ENCODE results near the gene ZBTB20.
"Not testable (repeated sequence)": the region's sequence is repeated elsewhere in the genome, so short reads cannot be mapped to it uniquely, and the experiment has no call there.

Gene ZBTB20

GRCh38 chr3:115146418-115147328 is at the start of gene ZBTB20:
Gene ZBTB20 (minus strand): TSS chr3:115147288.
- DNase-seq (ENCODE audit: low read depth) = peak; percentile 89
- TF ChIP-seq CTCF (conservative IDR thresholded peaks at IDR 0.05; ENCODE audit: low read depth, low read length) = no peak
- H3K4me3 ChIP-seq (ENCODE audit: low read depth, low read length) = peak within 1 kb of the TSS; percentile 89

- H3K4me3 ChIP-seq (ENCODE audit: low read depth, low read length) = no peak overlapping the region
- TF ChIP-seq CTCF (conservative IDR thresholded peaks at IDR 0.05; ENCODE audit: low read depth, low read length) = no peak
- DNase-seq (ENCODE audit: low read depth) = peak; percentile 76
These were observed 47.4 kb upstream of the ZBTB20 start for GRCh38 chr3:115194476-115194875.

GRCh38 chr3:115190747-115191146 is 43.7 kb upstream of the ZBTB20 start:
- DNase-seq (ENCODE audit: low read depth) = no peak
- H3K4me3 ChIP-seq (ENCODE audit: low read depth, low read length) = no peak overlapping the region
- no peak for TF ChIP-seq CTCF (conservative IDR thresholded peaks at IDR 0.05; ENCODE audit: low read depth, low read length)

- no peak for DNase-seq (ENCODE audit: low read depth)
- no peak for TF ChIP-seq CTCF (conservative IDR thresholded peaks at IDR 0.05; ENCODE audit: low read depth, low read length)
- no peak overlapping the region for H3K4me3 ChIP-seq (ENCODE audit: low read depth, low read length)
These were observed 40.2 kb upstream of the ZBTB20 start for GRCh38 chr3:115187149-115187757.

- no peak overlapping the region for H3K4me3 ChIP-seq (ENCODE audit: low read depth, low read length)
- DNase-seq (ENCODE audit: low read depth) = no peak
- TF ChIP-seq CTCF (conservative IDR thresholded peaks at IDR 0.05; ENCODE audit: low read depth, low read length) = no peak
These were observed 39.5 kb upstream of the ZBTB20 start for GRCh38 chr3:115186351-115187148.

- DNase-seq (ENCODE audit: low read depth) = not testable (repeated sequence)
These were observed 37.9 kb upstream of the ZBTB20 start for GRCh38 chr3:115184859-115185572.

GRCh38 chr3:115178930-115179329 is 31.8 kb upstream of the ZBTB20 start:
- DNase-seq (ENCODE audit: low read depth); H3K4me3 ChIP-seq (ENCODE audit: low read depth, low read length): not testable (repeated sequence)

More at GRCh38 chr3:115184859-115185572, 37.9 kb upstream of the ZBTB20 start:
- H3K4me3 ChIP-seq (ENCODE audit: low read depth, low read length) = not testable (repeated sequence)
